GM23338 (cell line): Measurements from ENCODE around the gene ADAMTS8. TPM values are rescaled to one million over a fixed set of nuclear protein-coding genes. Genes with fewer than 3 reads are reported as not detected.

Experiments used
- ATAC-seq: fragments of 200-7000 bp; cut with Tn5 transposase; 3 replicates; pipeline ENCODE4 v1.9.1; 2020
- DNase-seq: peaks from one replicate; pipeline ENCODE4 v3.0.0-alpha.2; 2015; ENCODE audit warnings: low spot score
- H2AFZ ChIP-seq: fragments of 200-600 bp; sonication (generic); 2 replicates; pipeline ENCODE4 v1.8.0; 2016; ENCODE audit warnings: antibody characterized with exemption, mild to moderate bottlenecking, moderate library complexity
- H3F3A ChIP-seq: fragments of 200-600 bp; sonication (generic); replicated peaks from 2 replicates; pipeline ENCODE4 v1.8.0; 2017; ENCODE audit warnings: antibody characterized with exemption, mixed run types, low read depth
- H3K27ac ChIP-seq: fragments of 200-600 bp; sonication (generic); 2 replicates; pipeline ENCODE4 v1.6.1; 2016; ENCODE audit warnings: low read depth
- H3K27me3 ChIP-seq: fragments of 200-600 bp; sonication (generic); 2 replicates; pipeline ENCODE4 v1.8.0; 2016; ENCODE audit warnings: mild to moderate bottlenecking, mixed run types, moderate library complexity; ENCODE audit not compliant: insufficient read depth
- H3K36me3 ChIP-seq: fragments of 200-600 bp; sonication (generic); 2 replicates; pipeline ENCODE4 v1.8.0; 2016; ENCODE audit warnings: mild to moderate bottlenecking; ENCODE audit not compliant: insufficient read depth
- H3K4me1 ChIP-seq: fragments of 200-600 bp; sonication (generic); 2 replicates; pipeline ENCODE4 v1.8.0; 2016; ENCODE audit warnings: mild to moderate bottlenecking, moderate library complexity; ENCODE audit not compliant: insufficient read depth
- H3K4me2 ChIP-seq: fragments of 200-600 bp; sonication (generic); 2 replicates; pipeline ENCODE4 v1.7.1; 2017; ENCODE audit warnings: mixed run types
- H3K4me3 ChIP-seq: fragments of 200-600 bp; sonication (generic); 2 replicates; pipeline ENCODE4 v1.6.1; 2016; ENCODE audit warnings: mixed run types
- H3K79me2 ChIP-seq: fragments of 200-600 bp; sonication (generic); replicated peaks from 2 replicates; pipeline ENCODE4 v1.8.0; 2017; ENCODE audit warnings: mild to moderate bottlenecking; ENCODE audit not compliant: insufficient read depth
- H3K9me2 ChIP-seq: fragments of 200-600 bp; sonication (generic); 2 replicates; pipeline ENCODE4 v1.8.0; 2017; ENCODE audit not compliant: insufficient read depth
- H4K20me1 ChIP-seq: fragments of 200-600 bp; sonication (generic); replicated peaks from 2 replicates; pipeline ENCODE4 v1.8.0; 2017; ENCODE audit warnings: mild to moderate bottlenecking; ENCODE audit not compliant: insufficient read depth
- H3K27ac Mint-ChIP-seq: 2 replicates; pipeline ENCODE4 v1.8.0; 2020; ENCODE audit warnings: inconsistent platforms, mild to moderate bottlenecking, moderate library complexity, mixed read lengths
- H3K27me3 Mint-ChIP-seq: 3 replicates; pipeline ENCODE4 v1.8.0; 2022; ENCODE audit warnings: low read depth, mild to moderate bottlenecking, moderate library complexity, mixed read lengths, inconsistent platforms; ENCODE audit not compliant: insufficient read depth, poor library complexity
- H3K36me3 Mint-ChIP-seq: 3 replicates; pipeline ENCODE4 v1.8.0; 2021; ENCODE audit warnings: low read depth, mild to moderate bottlenecking, inconsistent platforms, moderate library complexity, mixed read lengths
- H3K4me1 Mint-ChIP-seq: 3 replicates; pipeline ENCODE4 v1.8.0; 2020; ENCODE audit warnings: mild to moderate bottlenecking, inconsistent platforms, mixed read lengths
- H3K4me3 Mint-ChIP-seq: 3 replicates; pipeline ENCODE4 v1.8.0; 2021; ENCODE audit warnings: moderate library complexity, mild to moderate bottlenecking, inconsistent platforms, mixed read lengths
- H3K9me3 Mint-ChIP-seq: 3 replicates; pipeline ENCODE4 v1.8.0; 2020; ENCODE audit warnings: moderate library complexity, mild to moderate bottlenecking, inconsistent platforms, mixed read lengths
- CREB1 ChIP-seq: fragments of 250-450 bp; sonication (Bioruptor Pico); IDR thresholded peaks from 2 replicates; pipeline ENCODE4 v1.5.0; 2020; ENCODE audit warnings: low read depth, mild to moderate bottlenecking, moderate library complexity
- EZH2 ChIP-seq: fragments of 200-600 bp; sonication (generic); IDR thresholded peaks from one replicate; pipeline ENCODE4 v1.8.0; 2017; ENCODE audit warnings: antibody characterized with exemption, mild to moderate bottlenecking, low read depth; ENCODE audit not compliant: unreplicated experiment
- EZH2phosphoT487 ChIP-seq: fragments of 200-600 bp; sonication (generic); IDR thresholded peaks from one replicate; pipeline ENCODE4 v1.8.1; 2018; ENCODE audit warnings: antibody characterized with exemption; ENCODE audit not compliant: unreplicated experiment
- JUNB ChIP-seq: IDR thresholded peaks from one replicate; pipeline ENCODE4 v1.6.1; 2016; ENCODE audit warnings: antibody characterized with exemption; ENCODE audit not compliant: unreplicated experiment
- NANOG ChIP-seq: IDR thresholded peaks from 2 replicates; pipeline ENCODE4 v1.6.1; 2016; ENCODE audit warnings: antibody characterized with exemption, borderline replicate concordance
- POLR2AphosphoS5 ChIP-seq: IDR thresholded peaks from 2 replicates; pipeline ENCODE4 v1.6.1; 2016; ENCODE audit warnings: antibody characterized with exemption, low read depth
- STAT1 ChIP-seq: IDR thresholded peaks from one replicate; pipeline ENCODE4 v1.6.1; 2016; ENCODE audit warnings: antibody characterized with exemption; ENCODE audit not compliant: unreplicated experiment
- ZNF114 ChIP-seq: fragments of 250-450 bp; sonication (Bioruptor Pico); IDR thresholded peaks from 2 replicates; pipeline ENCODE4 v1.5.0; 2020; ENCODE audit warnings: mild to moderate bottlenecking, moderate library complexity
- ZNF331 ChIP-seq: fragments of 250-450 bp; sonication (Bioruptor Pico); IDR thresholded peaks from 2 replicates; pipeline ENCODE4 v1.5.0; 2020; ENCODE audit warnings: low read depth, mild to moderate bottlenecking, moderate library complexity
- polyA plus RNA-seq: library from polyadenylated mRNA; unstranded; fragments of >200 nt; fragmentation: Nextera tagmentation; extraction: Ambion mirVana; gene quantifications from 2 replicates; pipeline ENCODE4 v1.2.1, GENCODE V29; 2016
- total RNA-seq: library from RNA; depleted of rRNA; stranded (reverse); fragments of >200 nt; shearing (Covaris generic); gene quantifications from 2 replicates; pipeline ENCODE4 v1.2.3, GENCODE V29; 2014
- TF ChIP-seq, protein P1 (sequence below): IDR thresholded peaks from one replicate; pipeline ENCODE4 v1.6.1; 2018; ENCODE audit warnings: antibody characterized with exemption; ENCODE audit not compliant: unreplicated experiment
- TF ChIP-seq, protein P2 (sequence below): fragments of 250-450 bp; sonication (Bioruptor Pico); IDR thresholded peaks from 2 replicates; pipeline ENCODE4 v1.5.0; 2020; ENCODE audit warnings: mild to moderate bottlenecking, moderate library complexity
- TF ChIP-seq, protein P3 (sequence below), 2 experiments: fragments of 200-600 bp in 1 of 2; sonication (generic) in 1 of 2; conservative IDR thresholded peaks; 2 replicates each; pipeline versions ENCODE4 v1.5.1 to v1.6.1; 2016 to 2017; ENCODE audit warnings: antibody characterized with exemption in 2 of 2, low read depth in 2 of 2, mild to moderate bottlenecking in 2 of 2, moderate library complexity in 1 of 2
- TF ChIP-seq, protein P4 (sequence below): IDR thresholded peaks from 2 replicates; pipeline ENCODE4 v1.6.1; 2016; ENCODE audit warnings: antibody characterized with exemption

ADAMTS8 gene
- total and polyA plus RNA-seq, 2 experiments from 2014 or later, result 7.5 to 16.2 TPM

DNA sequence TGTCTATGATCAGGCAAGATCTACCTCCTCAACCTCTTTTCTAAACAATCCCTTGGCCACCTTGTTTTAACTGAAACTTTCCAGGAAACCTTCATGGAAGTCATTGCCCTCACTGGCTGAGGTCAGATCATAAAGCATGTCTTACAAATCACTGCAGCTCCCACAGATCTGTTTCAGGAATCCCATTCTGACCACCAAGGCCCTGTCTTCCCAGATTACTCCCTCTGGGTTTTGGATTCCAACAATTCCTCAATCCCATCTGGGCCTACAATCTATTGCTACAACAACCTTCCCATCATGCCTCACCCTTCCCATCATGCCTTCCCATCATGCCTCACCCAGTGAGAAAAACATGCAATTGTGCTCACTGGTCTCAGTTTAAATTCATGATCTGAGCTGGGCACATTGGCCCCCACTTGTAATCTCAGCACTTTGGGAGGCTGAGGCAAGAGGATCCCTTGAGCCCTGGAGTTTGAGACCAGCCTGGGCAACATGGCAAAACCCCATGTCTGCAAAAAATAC lies 35.9 kb upstream of the ADAMTS8 start:
- Histone ChIP-seq H3K4me1 (no peaks in the 10 kb centered on the region), H2AFZ (no peak overlapping the region), H4K20me1 (no peaks in the 10 kb centered on the region), H3K36me3 (no peaks in the 10 kb centered on the region), H3K4me2 (no peak overlapping the region), H3K4me3 (no peak overlapping the region), H3F3A (0 out of 2 replicates have a peak, but pooled peaks cover 3% of the 10 kb centered on the region), H3K27me3 (no peaks in the 10 kb centered on the region), H3K79me2 (no peaks in the 10 kb centered on the region), H3K9me2 (no peaks in the 10 kb centered on the region), H3K27ac (no peak overlapping the region)
- H3K36me3 Mint-ChIP-seq, result no peaks in the 10 kb centered on the region
- no peaks in the 10 kb centered on the region for H3K9me3 Mint-ChIP-seq
- H3K4me1 Mint-ChIP-seq, result no peaks in the 10 kb centered on the region
- peaks cover 5% of the 10 kb centered on the region for H3K27me3 Mint-ChIP-seq
- H3K27ac Mint-ChIP-seq, result no peak overlapping the region
- DNase-seq (no peak), ATAC-seq (no peak)
- no peak overlapping the region for H3K4me3 Mint-ChIP-seq
- TF ChIP-seq EZH2phosphoT487 (no peak), STAT1 (no peak), ZNF114 (CRISPR knock-in tag) (no peak), POLR2AphosphoS5 (no peak), EZH2 (no peak), ZNF331 (CRISPR knock-in tag) (no peak), CREB1 (CRISPR knock-in tag) (no peak), NANOG (no peak), JUNB (no peak)
- TF ChIP-seq, protein P1, sequence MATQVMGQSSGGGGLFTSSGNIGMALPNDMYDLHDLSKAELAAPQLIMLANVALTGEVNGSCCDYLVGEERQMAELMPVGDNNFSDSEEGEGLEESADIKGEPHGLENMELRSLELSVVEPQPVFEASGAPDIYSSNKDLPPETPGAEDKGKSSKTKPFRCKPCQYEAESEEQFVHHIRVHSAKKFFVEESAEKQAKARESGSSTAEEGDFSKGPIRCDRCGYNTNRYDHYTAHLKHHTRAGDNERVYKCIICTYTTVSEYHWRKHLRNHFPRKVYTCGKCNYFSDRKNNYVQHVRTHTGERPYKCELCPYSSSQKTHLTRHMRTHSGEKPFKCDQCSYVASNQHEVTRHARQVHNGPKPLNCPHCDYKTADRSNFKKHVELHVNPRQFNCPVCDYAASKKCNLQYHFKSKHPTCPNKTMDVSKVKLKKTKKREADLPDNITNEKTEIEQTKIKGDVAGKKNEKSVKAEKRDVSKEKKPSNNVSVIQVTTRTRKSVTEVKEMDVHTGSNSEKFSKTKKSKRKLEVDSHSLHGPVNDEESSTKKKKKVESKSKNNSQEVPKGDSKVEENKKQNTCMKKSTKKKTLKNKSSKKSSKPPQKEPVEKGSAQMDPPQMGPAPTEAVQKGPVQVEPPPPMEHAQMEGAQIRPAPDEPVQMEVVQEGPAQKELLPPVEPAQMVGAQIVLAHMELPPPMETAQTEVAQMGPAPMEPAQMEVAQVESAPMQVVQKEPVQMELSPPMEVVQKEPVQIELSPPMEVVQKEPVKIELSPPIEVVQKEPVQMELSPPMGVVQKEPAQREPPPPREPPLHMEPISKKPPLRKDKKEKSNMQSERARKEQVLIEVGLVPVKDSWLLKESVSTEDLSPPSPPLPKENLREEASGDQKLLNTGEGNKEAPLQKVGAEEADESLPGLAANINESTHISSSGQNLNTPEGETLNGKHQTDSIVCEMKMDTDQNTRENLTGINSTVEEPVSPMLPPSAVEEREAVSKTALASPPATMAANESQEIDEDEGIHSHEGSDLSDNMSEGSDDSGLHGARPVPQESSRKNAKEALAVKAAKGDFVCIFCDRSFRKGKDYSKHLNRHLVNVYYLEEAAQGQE, result no peak
- TF ChIP-seq, protein P2, sequence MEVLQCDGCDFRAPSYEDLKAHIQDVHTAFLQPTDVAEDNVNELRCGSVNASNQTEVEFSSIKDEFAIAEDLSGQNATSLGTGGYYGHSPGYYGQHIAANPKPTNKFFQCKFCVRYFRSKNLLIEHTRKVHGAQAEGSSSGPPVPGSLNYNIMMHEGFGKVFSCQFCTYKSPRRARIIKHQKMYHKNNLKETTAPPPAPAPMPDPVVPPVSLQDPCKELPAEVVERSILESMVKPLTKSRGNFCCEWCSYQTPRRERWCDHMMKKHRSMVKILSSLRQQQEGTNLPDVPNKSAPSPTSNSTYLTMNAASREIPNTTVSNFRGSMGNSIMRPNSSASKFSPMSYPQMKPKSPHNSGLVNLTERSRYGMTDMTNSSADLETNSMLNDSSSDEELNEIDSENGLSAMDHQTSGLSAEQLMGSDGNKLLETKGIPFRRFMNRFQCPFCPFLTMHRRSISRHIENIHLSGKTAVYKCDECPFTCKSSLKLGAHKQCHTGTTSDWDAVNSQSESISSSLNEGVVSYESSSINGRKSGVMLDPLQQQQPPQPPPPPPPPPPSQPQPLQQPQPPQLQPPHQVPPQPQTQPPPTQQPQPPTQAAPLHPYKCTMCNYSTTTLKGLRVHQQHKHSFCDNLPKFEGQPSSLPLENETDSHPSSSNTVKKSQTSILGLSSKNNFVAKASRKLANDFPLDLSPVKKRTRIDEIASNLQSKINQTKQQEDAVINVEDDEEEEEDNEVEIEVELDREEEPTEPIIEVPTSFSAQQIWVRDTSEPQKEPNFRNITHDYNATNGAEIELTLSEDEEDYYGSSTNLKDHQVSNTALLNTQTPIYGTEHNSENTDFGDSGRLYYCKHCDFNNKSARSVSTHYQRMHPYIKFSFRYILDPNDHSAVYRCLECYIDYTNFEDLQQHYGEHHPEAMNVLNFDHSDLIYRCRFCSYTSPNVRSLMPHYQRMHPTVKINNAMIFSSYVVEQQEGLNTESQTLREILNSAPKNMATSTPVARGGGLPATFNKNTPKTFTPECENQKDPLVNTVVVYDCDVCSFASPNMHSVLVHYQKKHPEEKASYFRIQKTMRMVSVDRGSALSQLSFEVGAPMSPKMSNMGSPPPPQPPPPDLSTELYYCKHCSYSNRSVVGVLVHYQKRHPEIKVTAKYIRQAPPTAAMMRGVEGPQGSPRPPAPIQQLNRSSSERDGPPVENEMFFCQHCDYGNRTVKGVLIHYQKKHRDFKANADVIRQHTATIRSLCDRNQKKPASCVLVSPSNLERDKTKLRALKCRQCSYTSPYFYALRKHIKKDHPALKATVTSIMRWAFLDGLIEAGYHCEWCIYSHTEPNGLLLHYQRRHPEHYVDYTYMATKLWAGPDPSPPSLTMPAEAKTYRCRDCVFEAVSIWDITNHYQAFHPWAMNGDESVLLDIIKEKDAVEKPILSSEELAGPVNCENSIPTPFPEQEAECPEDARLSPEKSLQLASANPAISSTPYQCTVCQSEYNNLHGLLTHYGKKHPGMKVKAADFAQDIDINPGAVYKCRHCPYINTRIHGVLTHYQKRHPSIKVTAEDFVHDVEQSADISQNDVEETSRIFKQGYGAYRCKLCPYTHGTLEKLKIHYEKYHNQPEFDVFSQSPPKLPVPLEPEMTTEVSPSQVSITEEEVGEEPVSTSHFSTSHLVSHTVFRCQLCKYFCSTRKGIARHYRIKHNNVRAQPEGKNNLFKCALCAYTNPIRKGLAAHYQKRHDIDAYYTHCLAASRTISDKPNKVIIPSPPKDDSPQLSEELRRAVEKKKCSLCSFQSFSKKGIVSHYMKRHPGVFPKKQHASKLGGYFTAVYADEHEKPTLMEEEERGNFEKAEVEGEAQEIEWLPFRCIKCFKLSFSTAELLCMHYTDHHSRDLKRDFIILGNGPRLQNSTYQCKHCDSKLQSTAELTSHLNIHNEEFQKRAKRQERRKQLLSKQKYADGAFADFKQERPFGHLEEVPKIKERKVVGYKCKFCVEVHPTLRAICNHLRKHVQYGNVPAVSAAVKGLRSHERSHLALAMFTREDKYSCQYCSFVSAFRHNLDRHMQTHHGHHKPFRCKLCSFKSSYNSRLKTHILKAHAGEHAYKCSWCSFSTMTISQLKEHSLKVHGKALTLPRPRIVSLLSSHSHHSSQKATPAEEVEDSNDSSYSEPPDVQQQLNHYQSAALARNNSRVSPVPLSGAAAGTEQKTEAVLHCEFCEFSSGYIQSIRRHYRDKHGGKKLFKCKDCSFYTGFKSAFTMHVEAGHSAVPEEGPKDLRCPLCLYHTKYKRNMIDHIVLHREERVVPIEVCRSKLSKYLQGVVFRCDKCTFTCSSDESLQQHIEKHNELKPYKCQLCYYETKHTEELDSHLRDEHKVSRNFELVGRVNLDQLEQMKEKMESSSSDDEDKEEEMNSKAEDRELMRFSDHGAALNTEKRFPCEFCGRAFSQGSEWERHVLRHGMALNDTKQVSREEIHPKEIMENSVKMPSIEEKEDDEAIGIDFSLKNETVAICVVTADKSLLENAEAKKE (CRISPR knock-in tag), result no peak
- TF ChIP-seq, protein P3, sequence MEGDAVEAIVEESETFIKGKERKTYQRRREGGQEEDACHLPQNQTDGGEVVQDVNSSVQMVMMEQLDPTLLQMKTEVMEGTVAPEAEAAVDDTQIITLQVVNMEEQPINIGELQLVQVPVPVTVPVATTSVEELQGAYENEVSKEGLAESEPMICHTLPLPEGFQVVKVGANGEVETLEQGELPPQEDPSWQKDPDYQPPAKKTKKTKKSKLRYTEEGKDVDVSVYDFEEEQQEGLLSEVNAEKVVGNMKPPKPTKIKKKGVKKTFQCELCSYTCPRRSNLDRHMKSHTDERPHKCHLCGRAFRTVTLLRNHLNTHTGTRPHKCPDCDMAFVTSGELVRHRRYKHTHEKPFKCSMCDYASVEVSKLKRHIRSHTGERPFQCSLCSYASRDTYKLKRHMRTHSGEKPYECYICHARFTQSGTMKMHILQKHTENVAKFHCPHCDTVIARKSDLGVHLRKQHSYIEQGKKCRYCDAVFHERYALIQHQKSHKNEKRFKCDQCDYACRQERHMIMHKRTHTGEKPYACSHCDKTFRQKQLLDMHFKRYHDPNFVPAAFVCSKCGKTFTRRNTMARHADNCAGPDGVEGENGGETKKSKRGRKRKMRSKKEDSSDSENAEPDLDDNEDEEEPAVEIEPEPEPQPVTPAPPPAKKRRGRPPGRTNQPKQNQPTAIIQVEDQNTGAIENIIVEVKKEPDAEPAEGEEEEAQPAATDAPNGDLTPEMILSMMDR (conservative IDR thresholded peaks at IDR 0.05; ENCODE audit: low read depth in 2 of 2), result no peak
- TF ChIP-seq, protein P4, sequence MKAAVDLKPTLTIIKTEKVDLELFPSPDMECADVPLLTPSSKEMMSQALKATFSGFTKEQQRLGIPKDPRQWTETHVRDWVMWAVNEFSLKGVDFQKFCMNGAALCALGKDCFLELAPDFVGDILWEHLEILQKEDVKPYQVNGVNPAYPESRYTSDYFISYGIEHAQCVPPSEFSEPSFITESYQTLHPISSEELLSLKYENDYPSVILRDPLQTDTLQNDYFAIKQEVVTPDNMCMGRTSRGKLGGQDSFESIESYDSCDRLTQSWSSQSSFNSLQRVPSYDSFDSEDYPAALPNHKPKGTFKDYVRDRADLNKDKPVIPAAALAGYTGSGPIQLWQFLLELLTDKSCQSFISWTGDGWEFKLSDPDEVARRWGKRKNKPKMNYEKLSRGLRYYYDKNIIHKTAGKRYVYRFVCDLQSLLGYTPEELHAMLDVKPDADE, result no peak
